Measurements from ENCODE around the gene ACSL6.

The ACSL6 gene, protein sequence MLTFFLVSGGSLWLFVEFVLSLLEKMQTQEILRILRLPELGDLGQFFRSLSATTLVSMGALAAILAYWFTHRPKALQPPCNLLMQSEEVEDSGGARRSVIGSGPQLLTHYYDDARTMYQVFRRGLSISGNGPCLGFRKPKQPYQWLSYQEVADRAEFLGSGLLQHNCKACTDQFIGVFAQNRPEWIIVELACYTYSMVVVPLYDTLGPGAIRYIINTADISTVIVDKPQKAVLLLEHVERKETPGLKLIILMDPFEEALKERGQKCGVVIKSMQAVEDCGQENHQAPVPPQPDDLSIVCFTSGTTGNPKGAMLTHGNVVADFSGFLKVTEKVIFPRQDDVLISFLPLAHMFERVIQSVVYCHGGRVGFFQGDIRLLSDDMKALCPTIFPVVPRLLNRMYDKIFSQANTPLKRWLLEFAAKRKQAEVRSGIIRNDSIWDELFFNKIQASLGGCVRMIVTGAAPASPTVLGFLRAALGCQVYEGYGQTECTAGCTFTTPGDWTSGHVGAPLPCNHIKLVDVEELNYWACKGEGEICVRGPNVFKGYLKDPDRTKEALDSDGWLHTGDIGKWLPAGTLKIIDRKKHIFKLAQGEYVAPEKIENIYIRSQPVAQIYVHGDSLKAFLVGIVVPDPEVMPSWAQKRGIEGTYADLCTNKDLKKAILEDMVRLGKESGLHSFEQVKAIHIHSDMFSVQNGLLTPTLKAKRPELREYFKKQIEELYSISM

DNA sequence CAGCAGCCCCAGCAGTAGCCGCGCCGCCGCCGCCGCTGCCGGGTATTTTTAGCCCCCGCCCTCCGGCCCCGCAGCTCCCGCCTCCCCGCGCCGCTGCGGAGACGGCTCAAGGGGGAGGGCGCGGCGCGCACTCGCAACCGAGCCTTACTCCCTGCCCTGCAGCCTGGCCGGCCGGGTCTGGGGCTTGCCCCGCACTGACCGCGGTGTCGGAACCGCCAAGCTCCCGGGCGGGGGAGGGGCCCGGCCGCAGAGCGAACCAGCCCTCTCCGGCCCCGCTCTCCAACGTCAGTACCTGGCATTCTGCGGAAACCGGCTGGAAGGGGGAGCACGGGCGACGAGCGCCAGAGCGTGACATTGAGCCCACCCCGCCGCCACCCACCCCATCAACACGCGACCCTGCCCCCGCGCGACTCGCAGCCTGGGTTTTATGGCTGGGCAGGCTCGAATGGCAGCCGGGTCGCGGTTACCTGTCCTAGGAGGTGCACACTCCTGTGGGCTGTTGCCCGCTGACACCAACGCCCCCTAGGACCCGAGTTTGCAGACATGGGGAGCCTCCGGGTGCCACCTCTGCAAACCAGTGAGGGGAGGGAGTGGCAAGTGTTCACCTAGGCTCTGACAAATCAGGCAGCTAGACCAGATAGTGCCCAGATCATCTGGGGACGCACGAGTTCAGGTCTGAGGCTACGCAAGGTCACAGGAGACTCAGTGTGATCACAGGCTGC lies at the start of gene ACSL6:
Gene ACSL6, minus strand, starts transcription at position 37 of the 722 bp plus-strand sequence. CDS start 105 bp downstream, outside the sequence.
- FAIRE-seq: no peak

DNA sequence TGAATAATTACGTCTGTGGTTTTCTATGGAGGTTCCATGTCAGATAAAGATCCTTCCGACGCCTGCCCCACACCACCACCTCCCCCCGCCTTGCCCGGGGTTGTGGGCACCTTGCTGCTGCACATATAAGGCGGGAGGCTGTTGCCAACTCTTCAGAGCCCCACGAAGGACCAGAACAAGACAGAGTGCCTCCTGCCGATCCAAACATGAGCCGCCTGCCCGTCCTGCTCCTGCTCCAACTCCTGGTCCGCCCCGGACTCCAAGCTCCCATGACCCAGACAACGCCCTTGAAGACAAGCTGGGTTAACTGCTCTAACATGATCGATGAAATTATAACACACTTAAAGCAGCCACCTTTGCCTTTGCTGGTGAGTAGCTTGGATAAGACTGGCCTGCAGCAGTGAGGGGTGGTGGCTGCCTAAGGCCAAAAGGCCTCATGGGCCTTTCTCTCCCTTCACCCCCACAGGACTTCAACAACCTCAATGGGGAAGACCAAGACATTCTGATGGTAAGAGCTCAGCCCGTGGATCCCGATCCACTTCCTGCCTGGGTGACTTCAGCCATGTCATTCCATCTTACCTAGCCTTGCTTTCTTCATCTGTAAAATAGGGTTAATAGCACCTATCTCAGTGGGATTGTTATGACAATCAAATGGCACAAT lies 49.2 kb upstream of the ACSL6 start, which contains the start of gene IL3:
Gene IL3, plus strand, starts transcription at position 155 of the 661 bp plus-strand sequence. Its CDS starts 52 bp downstream, at position 207.
- no peak for FAIRE-seq

DNA sequence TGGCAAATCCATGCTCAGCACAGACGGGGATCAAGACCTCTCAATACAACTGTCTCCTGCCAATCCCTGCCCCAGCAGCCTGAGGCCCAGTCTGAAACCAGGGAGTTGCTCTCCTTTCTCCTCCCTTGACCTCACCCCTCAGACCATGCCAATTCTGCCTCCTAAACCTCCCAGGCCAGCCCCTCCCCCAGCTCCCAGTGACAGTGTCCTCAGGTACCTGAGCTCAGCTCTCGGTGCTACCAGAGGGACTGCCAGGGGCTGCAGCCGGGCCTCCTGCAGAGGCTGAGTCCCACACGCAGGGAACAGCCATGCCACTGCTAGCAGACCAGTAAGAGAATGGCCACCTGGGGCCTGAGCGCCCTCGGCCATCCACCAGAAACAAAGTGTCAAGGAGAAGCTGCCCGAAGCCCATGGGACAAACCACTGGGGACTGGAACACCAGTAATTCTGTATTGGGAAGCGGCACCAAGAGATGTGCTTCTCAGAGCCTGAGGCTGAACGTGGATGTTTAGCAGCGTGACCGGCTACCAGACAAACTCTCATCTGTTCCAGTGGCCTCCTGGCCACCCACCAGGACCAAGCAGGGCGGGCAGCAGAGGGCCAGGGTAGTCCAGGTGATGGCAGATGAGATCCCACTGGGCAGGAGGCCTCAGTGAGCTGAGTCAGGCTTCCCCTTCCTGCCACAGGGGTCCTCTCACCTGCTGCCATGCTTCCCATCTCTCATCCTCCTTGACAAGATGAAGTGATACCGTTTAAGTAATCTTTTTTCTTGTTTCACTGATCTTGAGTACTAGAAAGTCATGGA lies 48.4 kb upstream of the ACSL6 start:
- FAIRE-seq: no peak

DNA sequence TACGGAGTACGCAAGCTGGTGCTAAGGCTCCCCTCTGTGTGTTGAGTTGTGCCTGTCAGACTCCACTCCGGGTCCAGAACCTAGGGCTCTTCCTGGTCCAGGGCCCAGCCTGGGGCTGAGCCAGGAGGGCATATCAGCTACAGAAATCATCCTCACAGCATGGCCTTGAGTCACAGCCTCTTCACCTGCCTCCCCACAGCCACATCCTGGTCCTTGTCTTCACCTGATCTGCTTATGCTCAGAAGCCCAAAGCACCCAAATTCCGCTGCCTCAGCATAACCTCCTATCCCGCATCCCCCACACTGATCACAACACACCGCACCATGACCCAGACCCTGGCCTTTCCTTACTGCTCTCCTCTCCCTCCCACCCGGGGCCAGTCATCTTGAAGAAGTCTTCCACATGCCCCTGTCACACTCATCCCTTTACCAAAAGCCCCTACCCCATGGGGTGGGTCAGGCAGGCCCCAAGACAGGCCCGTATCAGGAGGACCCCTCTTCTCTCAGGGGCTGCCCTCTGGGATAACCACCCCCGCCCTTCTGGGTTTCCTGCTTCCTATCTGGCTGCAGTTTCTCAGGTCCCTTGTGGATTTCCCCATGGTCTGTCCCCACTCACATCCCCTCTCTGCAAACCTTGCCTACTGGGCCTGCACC lies 47.7 kb upstream of the ACSL6 start:
- no peak for FAIRE-seq

DNA sequence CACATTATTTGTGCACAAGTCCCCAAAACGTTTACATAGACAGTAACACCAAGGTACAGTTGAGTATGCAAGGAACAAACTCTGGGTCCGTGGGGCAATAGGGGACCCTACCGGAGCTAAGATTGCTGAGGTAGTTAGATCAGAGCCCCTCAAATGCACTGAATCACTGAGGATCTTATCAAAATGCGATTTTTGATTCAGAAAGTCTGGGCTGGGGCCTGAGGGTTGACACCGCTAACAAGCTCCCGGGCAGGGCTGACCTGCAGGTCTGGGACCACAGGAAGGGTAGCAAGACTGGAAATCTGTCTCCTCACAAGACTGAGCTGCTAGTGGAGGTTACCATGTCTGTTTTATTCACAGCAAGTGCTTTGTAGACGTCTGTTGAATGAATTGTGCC lies 47.2 kb upstream of the ACSL6 start:
- no peak for FAIRE-seq

DNA sequence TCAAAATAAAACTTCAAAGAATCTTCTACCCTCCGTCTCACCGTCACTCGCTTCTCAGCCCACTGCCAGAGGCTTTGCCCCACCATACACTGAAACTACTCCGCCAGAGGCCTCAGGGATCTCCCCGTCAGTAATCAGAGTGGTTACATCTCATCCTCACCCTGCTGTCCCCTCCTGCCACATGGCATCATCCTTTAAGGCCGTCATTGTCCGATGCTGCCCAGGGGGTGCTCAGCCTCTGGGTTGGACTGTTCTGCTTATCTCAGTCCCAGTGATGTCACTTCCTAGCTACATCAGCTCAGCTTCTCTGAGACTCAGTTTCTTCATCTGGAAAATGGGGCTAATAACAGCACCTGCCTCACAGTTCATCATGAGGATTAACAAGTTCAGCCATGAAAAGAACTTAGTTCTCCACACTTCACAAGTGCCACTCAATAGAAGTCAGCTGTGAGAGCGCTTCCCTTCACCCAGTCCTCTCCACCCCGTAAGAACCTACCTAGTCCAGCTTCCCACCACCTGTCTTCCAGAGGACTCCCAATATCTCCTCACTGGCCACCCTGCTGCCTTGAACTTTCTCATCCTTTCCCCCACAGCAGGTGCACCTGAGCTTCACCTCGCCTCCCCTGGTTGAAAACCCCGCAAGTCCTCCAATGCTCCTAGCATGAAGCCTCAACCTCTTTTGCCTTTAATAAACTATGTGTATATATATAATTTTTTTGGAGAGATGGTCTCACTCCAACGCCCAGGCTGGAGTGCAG lies 46.2 kb upstream of the ACSL6 start:
- FAIRE-seq: no peak

DNA sequence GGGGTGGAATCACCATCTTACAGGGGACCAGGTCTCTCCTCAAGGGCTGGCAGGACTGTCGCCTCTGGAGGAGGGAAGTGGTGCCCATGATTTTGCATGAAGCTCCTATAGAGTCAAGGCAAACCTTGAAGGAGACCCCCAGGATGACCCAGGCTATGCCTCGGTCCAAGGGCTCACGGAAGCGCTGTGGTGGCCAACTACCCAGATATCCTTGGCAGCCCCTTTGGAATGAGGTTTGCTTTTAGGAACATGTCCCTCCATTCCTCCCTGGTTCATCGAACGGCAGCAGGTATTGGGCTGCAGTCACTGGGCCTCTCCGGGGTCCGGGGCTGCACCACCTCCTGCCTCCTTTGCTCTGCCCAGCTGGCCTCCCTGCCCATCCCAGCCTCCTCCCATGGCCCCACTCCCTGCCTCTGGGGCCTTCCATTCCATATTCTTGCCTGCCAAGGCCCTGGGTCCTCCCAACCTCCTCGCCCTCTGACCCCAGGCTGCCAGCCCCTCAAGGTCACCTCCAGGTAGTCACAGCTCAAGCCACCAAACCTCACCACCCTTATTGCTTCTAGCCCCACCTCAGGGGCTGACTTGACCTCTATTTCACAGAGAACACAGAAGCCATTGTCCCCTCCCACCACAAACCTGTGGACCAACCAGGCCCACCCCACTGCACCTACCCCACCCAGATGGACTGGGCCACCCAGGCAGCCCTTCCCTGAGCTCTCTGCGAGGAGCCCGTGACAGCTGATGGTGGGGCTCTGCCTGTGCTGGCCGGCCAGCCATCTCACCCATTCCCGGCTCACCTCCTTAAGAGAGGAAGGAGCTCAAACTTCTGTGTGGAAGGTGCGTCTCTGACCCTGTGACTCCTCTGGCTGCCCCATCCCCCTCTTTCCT lies 45.4 kb upstream of the ACSL6 start:
- no peak for FAIRE-seq

DNA sequence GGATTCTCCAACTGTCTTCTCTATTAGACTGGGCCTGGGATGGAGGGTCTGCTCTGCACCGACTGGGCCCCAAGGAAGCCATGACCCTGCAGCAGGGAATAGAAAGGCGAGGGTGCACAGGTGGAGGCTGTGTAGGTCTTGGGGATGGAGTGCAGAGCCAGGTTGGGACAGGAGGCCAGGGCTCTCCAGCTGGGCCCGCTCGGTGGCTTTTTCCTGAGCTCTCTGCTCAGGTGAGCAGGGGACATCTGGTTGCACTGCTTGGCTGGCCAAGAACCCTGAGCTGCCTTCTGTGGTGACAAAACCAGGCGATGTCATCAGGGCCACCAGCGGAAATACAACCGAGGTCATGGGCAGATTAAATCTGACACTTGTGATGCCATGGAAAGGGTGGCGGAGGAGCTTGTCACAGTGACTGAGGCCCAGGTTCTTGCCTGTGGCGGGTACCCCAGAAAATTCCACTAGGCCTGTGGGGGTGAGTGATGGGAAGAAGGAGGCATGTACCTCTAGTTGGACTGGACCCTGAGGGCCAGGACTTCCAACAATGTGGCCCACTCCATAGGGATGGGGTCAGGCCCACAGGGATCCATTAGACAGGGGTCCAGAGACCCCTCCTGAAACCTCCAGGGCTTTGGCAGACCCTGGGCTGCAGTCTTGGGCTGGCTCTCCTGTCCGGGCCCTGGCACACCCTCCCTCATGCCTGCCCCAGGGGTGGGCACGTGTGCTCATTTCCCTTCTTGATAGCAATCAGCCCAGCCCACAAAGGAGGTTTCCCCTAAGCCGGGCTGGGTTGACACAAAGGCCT lies 44.6 kb upstream of the ACSL6 start:
- FAIRE-seq: no peak

DNA sequence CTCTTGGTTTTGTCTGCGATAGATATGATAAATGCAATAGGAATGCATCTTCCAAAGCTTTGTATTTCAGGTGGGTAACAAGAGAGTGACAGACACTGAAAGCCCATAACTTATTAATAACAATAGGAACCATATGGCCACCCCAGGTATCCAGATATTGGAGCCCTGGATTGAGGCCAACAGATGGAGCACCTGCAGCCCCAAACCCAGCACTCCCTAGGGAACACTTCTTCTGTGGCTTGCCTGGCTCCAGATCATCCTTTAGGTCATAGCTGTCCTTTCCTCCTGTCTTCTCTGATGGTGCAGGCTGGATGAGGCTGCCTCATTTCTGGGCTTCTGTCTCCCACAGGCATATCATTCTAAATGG lies 44.0 kb upstream of the ACSL6 start:
- FAIRE-seq: no peak

DNA sequence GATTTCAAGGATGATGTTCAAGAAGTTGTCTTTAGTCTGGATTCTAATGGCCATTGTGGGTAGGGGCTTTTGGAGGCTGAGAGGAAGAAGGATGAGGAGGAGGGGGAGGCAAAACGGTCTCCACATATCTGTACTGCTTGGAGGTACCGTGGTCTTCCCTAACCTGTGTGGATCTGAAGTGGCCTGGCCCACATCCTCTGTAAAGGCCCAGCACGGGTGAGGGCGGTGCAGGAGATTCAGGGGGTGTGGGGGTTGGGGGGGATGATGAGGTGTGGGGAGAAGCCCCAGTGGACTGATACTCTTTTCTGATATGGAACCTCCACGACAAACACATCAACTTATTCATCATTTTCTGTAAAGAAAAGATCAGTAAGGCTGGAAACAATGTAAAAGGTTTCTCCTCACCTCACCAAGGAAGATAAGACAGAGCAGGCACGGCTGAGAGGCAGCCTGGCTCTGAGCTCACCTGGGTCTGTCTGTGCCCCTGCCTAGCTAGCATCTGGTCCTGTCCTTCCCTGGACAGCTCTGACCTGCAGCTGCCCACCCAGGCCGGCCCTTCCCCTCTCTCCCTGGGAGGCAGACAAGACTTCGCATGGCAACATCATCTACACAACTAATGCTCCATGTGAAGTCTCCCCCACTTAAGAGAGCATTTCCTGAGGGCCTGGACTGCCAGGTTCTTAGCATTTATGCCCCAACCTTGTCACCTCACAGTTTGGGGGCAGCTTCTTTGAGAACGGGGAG lies 43.4 kb upstream of the ACSL6 start:
- no peak for FAIRE-seq

DNA sequence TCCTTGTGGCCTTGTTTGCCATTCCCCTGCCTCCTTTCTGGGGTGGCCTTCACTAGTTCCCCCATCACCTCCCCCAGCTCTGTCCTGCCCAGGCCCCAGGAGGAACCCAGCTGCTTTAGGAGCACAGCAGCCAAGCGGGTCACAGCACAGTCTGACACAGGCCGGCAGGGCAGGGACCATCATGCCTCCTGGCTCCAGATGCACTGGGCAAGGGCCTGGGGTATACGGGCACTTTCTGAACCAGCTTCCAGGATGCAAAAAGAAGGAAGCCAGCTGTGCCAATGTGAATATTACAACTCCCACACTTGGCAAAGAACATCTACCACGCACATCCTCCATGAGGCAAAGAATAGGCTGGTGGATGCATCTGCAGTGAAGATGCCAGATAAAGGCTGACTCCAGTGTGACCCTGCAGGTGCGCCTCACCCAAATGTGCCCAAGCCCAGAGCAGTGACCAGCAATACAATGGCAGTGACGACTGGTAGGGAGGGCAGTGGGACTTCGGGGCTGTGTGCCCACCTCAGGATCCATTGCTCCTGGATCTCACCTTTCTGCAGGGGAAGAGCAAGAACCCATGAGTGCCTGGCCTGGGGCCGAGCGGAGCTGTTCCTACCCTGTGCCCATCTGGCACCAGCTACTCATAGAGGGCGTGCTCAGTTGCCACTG lies 42.7 kb upstream of the ACSL6 start:
- FAIRE-seq: no peak

DNA sequence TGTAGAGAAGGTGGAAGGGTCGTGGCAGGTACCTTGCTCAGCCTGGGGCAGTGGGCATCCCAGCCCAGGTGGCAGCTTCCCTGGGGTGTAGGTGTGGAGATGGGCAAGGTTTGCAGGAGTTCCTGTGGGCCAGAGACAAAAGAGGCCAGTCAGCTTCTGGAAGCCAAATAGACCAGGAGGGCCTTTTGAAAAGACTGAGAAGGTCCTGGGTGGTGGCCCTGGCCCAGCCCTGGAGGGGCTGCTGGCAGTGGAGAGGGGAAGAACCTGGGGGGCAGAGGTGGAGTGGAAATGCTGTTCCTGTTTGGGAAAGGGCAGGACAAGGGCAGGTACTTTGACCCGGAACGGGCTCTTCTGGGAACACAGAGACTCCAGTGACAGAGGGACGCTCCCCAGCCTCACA lies 42.0 kb upstream of the ACSL6 start:
- no peak for FAIRE-seq

DNA sequence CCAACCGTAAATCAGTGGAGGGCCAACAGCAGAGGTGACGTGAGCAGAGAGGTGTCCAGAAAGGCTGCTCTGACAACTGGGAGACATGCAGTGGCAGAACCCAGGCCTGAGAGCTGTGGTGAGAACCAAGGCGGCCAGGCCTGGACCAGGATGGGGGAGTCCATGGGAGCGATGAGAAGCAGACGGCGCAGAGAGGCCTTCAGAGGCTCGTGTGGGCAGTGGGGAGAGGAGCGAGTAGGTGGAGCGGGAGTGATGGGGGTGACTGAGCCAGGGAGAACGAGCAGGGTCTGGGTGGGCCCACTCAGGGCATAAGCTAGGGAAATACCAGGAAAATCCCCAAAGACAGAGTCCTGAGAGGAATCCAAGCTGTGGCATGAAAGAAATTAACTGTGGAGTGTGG lies 41.1 kb upstream of the ACSL6 start:
- FAIRE-seq: no peak

DNA sequence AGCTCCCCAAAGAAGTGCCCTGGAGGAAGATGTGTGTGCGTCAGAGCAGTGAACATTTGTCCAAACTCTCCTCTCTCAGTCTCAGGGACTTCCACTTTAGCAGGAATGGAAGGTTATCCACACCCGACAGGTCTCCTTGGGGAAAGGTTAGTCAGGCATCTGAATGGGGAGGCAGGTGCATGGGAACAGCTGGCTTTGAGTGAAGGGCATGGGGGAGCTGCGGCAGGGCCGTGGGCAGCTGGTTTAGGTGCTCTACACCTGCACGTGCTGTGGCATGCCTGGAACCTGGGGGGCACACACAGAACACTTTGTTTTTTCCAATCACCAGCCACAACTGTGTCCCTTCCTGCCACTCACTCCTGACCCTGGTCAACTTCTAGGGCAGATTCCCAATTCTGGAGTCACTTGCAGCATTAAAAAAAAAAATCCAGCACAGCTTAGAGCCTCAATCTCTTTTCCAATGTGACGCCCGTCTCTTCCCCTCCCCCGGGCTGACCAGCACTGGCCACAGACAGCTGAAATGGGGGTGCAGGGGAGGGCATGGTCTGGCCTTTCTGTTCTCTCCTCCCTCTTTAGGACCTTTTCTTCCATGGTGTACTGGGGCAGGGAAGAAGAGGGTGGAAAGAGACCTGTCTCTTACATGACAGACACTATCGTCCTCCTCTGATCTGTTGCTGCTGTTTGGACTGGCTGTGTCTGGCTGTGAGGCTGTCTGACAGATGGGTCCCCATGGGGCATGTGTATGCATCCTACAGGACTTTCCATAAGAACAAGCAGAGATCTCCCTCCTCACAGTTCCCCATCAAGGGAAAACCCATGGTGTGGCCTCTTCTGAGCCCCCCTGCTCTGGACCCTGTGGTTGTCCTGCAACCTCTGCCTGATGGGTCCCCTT lies 39.4 kb upstream of the ACSL6 start:
- FAIRE-seq: no peak

DNA sequence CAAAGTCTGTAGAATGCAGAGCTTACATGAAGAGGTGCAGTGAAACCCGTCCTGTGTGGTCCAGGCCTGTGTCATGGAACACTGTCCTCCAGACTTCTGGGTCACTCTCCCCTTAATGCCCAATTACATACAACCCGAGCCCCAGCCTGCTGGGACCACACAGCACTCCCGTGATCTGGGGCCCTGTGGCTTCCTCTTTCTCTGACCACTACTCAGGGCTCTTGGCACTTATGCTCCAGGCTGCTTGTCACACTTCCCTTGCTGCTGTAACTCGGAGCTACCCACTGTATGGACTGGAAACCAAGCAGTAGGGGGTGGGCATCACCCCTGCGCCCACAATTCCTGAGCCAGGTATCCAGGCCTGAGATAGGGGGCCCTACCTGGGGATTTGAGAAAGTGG lies 38.7 kb upstream of the ACSL6 start:
- no peak for FAIRE-seq

DNA sequence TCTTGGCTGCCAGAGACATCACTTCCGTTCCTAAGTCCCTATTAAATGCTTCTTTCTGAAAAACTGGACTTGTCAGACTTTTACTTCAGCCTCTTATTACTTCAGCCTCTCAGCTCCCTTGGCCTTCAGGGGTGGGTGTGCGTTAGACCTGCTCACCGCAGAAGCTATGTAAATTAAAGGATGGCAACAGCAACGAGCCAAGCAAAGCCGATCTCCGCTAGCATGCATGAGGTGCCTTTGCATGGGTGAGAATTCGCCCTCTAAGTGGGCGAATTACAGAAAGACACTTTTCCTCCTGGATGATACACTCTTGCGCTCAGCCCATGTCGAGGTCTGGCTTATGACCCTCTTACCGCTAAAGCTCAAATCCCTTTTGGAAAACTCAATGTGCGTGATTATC lies 38.1 kb upstream of the ACSL6 start:
- no peak for FAIRE-seq

DNA sequence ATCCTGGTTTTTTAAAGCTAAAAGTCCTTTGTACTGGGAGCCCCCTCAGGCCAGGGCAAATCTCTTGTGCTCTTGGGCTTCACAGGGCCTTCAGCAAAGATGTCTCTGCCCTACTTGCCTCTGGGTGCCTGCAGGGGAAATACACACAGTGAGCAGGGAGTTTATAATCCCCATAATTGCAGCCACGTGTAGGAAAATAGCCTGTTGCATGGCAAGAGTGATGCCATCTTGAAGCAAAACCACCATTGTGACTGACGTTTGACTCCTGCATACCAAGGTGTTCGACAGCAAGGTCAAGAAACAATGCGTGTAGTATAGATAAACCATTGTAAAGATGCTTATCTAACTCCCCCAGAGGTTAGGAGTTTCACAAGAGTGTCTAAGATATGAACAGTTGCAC lies 37.6 kb upstream of the ACSL6 start:
- FAIRE-seq: no peak

Data from G401.6 (cell line).